Right renal pelvis (tissue), 4 donors: Measurements from ENCODE around the gene OAF. TPM values are rescaled to one million over a fixed set of nuclear protein-coding genes. Genes with fewer than 3 reads are reported as not detected.

Experiments
- DNase-seq, 4 donors: peaks; one replicate each; pipeline ENCODE4 v3.0.0-alpha.2; 2013; ENCODE audit warnings: low read depth in 4 of 4, low spot score in 3 of 4, missing footprints in 1 of 4
- polyA plus RNA-seq, 4 donors: library from polyadenylated mRNA; unstranded; fragments of 120-200 nt; gene quantifications; one replicate each; pipeline ENCODE4 v1.2.1, GENCODE V29; 2013; ENCODE audit not compliant: insufficient read length in 4 of 4

OAF gene
- polyA plus RNA-seq, 4 donors: 37.1 to 53.7 (median 37.8) TPM

DNA sequence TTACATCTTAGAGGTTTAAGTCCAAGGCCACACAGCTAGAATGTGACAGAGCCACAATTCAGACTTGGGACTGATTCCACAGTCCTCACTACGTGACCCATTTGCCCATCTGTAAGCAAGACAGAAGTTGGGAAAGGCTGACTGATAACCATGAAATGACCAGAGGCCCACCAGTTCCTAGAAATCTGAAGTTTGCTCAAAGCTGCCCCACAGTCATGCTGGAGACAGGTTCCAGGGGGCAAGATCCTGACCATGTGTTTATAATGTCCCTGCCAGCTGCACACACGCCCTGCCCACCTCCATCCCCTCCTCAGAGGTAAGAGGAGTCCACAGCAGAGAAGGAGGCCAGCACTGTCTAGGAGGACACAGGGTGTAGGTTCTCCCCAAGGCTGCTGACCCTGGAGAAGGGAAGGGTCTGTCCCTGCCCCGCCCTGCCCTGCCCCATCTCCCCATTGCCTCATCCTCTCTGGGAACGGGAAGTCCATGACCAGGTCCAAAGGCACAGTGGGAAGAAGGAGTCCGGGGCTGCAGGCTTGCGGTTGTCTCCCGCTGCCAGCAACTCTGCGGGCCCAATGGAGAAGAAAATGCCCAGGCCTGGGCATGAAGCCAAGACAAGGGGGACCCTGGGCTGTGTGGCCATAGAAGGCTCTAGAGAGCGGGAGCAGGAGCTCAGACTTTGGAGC lies 11.9 kb upstream of the OAF start:
- DNase-seq: no peak

DNA sequence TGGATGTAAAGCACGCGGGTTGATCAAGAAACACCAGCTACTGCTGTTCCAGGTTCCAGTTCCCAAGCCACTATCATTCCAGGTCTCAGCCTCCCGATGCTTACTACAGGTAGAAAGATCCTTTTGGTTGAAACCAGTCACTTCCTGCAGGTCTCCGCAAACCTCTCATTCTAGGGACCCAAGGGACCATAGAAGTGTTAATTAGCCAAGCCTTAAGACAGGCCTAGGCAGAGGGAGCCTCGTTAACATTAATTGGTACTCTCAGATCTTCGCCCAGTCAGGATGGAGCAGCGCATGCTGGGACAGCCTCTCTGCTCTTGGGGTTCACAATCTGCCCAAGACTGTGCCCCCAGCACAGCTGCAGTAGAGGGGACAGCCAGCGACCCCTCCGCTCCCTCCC lies 11.2 kb upstream of the OAF start:
- no peak for DNase-seq

DNA sequence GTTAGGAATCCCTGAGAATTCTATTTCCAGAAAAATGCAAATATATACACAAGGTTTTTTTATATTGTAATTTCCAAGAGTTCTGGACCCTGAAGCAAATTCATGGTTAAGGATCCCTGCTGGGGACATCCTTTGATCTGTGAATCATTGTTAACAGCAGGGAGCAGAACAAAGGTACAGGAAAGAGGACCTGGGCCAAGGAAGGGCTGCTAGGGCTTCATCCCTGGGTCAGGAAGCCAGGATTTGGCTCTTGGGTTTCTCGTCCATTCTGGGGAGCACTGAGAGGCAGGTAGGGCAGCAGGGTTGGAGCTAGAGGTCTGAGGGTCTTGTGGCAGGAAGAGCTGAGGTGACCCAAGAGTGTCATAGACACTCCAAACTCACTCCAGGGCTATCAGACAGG lies 10.2 kb upstream of the OAF start:
- no peak for DNase-seq

DNA sequence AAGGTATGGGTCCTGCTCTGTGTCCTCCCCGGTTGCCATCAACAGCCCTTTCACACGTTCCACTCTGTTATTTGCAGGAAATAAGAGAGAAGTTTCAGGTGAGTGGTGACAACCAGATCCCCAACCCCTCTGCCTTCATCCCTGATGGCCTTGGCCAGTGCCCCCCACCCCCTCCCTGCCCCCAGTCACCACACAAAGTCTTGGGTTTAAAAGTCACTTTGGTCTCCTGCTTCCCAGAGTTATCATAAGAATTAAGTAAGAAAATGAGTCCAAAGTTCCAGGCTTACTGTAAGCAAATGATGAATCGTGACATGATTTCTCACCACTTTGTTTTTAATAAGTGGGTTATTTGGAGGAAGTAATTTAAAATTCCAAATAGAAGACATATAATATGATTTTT lies 9.2 kb upstream of the OAF start:
- no peak for DNase-seq

DNA sequence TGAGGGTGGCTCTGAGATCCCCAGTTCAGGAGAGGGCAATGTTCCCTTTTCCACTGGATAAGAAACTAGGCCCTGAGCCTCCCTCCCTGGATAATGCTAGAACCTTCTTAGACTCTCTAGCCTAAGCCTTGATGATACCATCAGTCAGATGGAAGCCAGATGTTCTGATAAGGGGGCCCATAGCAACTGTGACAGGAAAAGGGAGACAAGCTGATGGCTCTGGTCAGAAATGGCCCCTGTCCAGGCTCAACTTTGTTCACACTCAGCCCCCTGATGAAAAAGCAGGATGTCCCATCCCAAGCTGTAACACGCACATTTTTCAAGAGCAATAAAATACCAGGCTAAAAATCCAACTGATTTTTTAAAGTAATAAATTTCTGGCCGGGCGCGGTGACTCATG lies 7.2 kb upstream of the OAF start:
- DNase-seq: no peak

DNA sequence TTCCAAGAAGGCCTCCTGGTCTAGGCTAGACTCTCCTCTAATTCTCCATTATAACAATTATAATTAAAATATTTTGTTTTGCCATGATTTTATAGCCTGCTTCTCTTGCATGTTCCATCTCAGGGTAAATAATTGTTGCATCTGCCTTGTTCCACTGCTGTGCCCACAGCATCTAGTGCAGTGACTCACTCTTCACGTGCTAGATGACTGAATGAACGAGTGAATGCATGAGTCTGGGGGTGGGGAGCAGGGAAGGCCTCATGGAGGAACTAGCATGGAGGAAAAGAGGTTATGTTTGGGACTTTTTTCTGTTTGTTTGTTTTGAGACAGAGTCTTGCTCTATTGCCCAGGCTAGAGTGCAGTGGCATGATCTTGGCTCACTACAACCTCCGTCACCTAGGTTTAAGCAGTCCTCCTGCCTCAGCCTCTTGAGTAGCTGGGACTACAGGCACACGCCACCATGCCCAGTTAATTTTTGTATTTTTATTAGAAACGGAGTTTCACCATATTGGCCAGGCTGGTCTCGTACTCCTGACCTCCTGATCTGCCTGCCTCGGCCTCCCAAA lies 5.2 kb upstream of the OAF start:
- DNase-seq: no peak

DNA sequence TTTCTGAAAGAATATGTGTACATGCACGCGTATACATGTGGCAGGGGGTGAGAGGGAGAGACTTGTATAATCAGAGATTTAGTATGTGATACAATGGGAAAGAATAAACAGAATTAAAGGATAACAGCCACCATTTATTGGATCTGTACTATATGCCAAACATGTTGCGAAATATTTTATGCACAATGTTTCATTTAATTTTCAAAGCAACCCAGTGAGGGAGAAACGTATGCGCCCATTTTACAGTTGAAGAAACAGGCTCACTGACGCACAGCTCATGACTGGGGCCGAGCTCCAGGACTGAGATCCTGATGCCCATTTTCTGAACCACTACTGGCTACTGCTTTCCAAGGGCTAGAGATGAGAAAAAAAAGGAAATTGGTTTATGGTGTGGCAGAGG lies 3.3 kb upstream of the OAF start:
- no peak for DNase-seq

DNA sequence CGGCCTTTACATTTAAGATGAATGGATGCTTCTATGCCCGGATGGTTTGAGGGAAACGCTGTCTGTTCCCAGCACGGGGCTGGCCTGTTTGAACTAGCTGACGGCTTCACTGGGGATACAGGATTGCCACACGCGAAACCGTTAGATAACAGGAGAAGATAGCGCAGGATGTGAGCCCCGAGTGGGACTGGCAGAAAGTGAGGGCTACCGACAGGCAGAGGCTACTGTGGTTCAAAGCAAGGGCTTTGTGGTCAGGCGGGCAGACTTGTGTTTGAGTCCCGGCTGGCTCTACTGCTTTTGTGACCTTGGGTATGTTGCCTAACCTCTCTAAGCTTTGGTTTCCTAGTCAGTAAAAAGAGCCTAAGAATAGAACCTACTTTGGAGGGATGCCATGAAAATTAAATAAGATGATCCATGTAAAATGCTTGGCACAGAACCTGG lies 2.8 kb upstream of the OAF start:
- DNase-seq: no peak

DNA sequence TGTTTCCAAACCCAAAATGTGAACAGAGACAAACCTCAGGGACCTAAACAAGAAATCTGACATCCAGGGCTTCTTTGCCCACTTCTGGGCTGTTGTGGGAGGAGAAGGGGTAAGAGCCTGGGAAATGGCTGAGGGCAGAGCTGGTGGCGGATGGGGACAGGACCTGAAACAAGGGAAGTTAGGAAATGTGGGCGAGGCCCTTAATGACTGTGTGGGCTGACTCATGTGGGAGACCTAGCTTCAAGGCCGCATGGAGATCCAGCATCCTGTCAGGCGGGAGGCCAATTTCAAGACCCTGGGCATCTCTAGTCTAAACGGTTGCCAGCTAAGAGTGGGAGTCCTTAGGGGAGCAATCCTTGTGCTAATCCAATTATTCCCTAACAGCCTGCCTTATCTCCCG lies 2.1 kb upstream of the OAF start:
- DNase-seq: no peak

DNA sequence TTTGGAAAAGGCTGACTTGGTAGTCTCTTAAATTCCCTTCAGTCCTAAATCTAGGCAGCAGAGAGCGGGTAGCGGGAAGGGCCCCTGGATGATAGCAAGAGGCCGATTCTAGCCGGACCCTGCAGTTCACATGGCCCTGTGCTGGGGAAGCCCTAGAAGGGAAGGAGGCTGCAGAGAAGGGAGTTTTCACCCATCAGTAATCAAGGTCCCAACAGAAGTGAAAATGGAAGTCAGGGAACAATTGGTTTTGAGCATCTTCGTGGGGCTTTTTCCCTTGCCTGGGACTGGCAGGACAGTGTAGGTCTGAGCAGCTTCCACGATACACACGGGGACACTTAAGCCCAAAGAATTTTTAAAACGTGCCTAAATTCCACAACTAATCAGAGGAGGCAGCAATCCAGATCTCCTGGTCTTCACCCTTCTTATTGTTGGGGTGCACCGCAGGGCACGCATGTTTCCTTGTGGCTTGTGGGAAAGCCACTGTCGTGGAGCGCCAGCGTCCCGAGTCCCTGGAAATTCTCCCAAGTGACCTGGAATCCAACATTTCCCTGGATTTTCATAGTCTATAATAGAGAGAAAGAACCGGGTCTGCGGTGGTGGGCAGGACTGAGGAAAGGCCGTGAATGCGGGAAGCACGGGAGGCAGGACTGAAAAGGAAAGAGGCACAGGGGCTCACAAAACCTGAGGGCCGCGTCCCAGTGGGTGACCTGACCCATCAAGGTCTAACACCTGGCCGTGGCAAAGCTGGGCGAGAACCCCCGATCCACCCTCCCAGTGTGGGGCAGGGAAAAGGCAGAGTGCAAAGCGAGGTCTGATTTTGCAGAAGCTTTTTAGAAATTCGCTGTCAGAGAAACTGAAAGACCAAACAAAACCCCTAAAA lies 846 bp upstream of the OAF start:
- DNase-seq: no peak

DNA sequence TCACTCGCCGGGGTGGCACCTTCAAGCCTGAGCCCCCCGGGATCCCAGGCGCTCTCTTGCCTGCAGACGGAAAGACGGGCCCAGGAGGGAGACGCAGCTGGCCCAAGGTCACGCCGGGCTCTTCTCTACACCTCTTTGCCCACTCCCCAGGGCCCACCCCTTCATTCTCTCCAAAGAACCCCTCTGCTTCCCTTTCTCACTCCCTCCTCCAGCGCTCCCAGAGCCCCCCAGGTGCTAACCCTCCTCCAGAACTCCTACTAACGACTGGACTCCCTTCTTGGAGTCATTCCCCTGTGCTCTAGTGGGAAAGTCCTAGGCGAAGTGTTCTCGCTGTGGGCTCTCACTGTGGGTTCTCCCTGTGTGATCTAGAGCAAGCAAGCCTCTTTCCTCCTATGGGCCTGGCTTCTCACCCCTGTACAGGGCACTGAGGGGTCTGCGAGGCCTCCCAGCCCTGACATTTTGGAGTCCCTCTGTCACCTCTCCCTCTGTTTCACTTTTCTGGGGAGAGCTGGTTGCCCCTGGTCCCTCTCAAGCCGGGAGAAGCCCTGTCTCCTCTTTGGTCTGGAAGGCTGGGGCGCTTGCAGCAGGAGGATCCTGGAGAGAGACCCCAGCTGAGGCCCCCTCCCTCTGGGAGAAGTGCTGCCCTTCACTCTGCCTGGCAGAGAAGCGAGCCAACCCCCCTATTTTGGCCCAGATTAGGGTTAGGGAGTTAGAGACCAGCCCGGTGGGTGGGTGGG lies 858 bp downstream of the OAF start:
- DNase-seq: no peak

DNA sequence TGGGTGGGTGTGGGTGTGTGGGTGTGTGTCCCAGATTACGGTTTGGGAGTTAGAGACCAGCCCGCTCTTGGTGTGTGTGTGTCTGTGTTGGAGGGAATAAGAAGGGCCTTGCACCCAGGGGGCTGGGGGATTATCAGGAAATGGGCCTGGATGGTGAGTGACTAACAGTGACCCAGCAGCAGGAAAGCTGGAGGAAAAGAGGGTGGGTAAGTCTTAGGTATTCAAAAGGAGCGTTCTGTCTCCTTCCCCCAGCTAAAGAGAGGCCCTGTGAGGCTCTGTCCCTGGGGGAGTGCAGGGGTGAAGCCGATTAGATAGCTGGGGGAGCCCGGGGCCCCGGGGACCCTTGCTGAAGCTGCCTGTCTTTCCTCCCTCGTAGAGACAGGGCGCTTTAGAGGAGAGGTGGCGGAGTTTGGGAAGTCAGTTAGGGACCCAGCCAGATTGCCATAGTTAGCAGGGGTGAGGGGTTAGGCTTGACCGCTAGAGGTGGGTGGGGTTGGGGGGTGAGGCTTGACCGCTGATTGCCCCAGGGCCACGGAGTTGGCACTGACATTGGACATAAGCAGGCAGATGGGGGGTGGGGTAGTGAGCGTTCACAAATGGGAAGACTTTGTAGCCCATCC lies 1.5 kb downstream of the OAF start:
- no peak for DNase-seq

DNA sequence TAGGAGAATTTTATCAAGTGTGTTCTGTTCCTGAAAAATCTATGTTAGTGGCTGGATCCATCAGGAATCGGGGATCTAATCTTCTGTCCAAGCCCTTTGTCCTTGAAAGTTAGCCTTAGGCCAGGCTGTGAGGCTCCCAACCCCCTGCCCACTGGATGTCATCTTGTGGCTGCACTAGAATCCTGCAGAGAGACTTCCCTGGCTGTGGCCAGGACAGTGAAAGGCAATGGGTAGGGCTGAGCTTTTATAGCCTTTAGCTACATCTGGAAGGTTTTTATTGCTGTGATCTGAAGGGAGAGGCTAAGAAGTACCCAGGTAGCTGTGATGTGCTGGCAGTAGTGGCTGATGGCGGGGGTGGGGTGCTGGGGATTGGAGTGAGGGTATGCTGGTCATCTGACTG lies 2.1 kb downstream of the OAF start:
- DNase-seq: no peak

DNA sequence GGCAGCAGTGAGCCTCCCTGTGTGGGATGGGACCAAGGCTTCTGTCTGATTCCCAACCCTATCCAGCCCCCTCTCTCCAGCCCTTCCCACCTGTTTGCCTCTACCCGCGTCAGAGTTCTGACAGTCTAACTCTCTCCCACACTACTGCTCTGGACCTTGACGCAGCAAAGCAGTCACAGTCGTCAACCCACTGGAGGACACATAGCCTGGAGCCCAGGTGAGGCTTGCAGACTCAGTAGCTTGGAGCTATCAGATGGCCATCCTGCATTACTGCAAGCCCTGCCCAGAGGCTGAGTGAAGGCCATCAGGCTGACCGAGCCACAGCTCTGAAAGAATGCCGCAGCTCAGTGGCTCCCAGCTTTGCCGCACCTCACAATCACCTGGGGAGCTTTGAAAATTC lies 3.7 kb downstream of the OAF start:
- DNase-seq: no peak

DNA sequence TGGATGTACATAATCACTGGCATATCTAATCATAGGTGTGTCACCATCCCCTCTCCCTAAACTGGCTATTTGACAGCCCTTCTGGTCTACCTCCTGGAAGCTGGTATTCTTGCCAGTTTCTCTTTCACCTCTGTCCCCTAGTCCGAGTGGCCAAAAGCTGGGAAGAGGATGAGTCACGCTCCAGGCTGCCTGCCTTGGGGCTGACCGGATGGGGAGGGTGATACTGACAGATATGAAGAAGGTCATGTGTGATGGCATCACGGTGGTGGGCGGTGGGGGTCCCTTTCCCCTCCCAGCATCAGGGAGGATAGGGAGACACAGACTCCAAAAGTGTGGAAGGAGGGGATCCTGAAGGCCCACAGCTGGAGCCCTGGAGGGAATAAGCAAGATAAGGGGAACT lies 4.8 kb downstream of the OAF start:
- no peak for DNase-seq

DNA sequence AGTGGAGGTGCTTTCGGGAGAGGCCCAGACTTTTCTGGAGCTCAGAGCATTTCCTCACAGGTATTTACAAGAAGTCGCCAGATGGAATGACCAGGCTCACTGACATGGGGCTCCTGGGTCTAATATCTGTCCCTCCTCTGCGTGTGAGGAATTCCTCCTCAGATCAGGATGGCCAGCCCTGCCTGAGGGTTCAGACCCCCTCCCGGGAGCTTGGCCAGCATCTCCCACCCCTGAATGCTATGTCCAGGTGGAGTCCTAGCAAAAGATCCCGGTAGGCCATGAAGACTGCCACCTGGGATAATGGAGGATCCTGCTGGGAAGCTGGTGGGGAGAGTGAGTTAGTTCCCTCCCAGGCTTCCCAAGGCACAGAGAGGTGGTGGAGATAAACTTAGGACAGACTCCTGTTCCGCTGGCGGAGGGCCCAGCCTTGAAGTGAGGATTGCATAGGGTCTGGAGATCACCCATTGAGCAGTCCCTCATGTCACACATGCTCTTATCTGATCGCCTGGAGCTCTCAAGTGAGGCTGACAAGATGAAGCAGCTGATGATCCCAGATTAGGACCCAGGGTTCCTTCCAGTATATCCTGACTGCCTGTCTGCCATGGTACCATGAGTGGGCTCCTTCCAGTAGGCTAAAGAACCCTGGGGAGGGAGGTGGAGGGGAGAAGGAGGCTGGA lies 5.7 kb downstream of the OAF start:
- no peak for DNase-seq

DNA sequence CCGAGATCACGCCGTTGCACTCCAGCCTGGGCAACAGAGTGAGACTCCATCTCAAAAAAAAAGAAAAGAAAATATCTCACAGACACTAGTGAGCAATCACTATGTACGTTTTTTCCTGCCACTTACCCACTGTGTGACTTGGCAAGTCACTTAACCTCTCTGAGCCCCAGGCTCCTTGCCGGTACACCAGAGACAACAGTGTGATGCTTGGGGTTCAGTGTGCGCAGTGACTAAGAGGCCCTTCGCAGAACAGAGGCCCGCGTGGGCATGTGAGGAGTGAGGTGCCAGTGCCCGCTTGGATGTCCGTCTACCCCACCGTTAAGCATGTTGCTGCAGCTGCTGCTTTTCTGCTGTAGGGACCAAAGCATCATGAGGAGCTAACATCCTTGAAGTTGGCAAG lies 6.7 kb downstream of the OAF start:
- no peak for DNase-seq

DNA sequence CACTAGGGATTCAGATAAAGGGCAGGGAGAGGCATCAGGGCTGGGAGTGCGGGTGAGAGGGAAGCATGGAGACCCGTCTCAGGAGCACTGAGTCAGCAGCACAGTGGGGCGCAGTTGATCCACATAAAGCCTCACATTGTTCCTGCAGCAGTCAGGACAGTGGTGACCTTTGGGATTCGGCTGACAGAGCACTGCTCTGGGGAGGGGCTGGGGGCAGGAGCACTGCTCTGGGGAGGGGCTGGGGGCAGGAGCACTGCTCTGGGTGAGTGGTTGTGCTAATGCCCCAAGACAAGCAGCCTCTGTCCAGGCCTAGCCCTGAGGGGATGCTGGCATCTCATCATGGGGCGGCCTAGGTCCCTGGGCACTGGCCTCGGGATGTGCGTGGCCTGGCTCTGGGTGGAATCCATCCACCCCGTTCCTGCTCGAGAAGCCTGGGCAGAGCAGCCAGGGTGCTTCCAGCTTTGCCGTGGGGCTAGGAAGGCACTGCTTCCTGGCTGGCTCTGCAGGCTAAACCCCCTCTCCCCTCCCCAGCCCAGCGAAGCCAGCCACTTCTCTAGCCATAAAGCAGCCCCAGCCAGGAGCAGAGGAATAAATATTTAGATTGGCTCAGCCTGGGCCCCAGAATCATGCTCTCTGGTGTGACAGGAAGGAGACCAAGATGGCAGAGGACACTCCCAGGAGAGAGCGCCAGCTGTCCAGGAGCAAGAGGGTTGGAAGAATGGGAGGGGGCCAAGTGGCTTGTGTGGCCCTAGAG lies 7.3 kb downstream of the OAF start:
- DNase-seq: no peak

DNA sequence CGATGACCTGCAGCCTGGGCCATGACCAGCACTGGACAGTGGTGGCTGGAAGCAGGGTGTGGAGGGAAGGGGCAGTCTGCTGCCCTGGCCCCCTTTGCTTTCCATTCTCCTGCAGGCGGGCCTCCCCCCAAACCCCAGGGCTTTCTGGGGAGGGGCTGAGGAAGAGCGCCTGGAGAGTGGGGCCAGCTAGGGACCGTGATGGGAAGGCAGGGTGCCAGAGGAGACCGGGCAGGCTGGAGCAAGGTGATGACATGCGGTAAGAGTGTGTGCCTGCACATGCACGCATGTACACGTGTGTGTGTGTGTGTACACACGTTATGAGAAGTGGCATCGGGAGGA lies 7.8 kb downstream of the OAF start:
- DNase-seq: no peak
